ENCODE results near the gene NCAPH2.
A peak's percentile ranks its signal among the peaks of the same experiment; 100 is the strongest.

The NCAPH2 gene

DNA sequence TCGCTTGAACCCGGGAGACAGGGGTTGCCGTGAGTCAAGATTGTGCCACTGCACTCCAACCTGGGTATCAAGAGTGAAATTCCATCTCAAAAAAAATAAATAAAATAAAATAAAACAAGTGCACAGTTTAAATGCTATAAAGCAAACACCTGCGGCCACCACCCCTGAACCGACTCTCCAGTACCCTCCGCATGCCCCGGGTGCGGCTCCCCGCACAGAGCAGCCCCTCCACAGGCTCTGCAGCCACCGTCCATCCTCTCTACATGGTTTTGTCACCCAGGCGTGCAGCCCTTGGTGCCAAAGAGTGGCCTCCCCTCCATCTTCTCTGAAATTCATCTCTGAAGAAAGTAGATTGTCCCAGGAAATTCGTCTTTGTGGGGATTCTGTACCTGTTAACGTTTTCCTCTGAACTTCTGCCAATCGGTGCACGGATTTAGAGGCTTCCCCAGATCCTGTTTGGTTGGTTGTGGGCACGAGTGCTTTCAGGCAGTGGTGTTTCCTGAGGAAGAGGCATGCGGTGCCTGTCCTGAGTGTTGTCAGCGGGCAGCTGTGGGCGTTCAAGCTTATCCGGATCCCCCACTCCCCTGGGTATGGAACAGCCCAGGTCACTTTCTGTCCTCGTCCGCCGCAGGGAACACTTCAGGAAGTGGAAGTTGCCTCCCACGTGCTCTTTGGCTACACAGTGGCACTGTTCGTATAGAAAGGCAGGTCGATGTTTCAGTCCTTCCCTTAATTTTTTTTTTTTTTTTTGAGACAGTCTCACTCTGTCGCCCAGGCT is 17.3 kb upstream of the NCAPH2 start:
- DNase-seq (ENCODE audit: low spot score) = no peak

DNA sequence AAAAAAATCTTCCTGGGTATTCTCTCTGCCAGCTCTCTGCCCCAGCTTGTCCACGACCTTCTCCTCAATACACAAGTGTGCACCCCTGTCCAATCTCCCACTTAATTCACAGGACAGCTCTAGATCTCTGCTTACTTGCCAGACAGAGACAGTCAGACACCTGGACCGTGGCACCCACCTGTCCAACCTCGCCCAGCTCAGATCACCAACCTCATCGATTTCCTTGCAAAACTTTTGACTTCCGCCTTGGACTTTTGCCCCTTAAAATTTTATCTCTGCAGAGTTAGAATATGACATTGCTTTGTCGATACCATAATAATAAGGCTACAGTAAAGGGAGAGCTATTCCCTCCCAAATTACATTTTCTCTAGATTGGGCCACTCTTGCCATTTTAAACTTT is 10.9 kb upstream of the NCAPH2 start:
- no peak for DNase-seq (ENCODE audit: low spot score)

DNA sequence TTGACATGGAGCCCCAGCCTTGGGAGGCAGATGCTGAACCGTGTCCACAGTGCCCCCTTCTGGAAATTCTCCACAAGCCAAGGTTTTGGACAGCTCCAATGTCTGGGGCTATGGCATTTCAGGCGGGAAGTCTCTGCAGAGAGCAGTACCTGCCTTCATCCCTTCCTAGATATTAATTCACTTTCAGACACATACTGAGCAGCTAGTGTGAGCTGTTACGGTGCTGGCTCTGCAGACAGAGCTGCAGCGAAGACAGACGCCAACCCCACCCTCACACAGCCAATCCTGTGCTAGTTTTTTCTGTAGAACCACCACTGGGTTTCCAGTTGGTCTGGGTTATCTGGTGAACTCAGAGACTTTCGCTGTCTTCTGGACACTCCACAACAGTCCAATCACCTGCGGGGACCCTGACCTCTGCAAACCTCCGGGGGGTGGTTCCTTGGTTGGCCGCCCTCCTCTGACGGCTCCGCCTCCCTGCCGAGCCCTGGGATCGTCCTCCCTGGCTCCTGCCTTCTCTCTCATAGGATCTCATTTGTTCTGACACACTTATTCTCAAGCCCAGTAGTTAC is 9.6 kb upstream of the NCAPH2 start:
- peak; percentile 88 for DNase-seq (ENCODE audit: low spot score)

DNA sequence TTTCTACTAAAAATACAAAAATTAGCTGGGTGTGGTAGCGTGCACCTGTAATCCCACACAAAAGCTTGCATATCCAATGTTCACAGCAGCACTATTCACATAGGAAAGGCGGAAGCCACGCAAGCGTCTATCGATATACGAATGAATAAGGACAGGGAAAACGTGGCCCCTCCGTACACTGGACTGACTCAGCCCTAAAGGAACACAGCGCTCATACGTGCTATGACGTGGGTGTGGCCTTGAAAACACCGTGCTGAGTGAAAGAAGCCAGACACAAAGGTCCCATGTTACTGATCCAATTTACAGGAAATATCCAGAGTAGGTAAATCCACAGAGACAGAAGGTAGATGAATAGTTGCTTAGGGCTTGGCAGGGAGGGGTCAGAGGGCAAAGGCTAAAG is 7.6 kb upstream of the NCAPH2 start:
- no peak for DNase-seq (ENCODE audit: low spot score)

DNA sequence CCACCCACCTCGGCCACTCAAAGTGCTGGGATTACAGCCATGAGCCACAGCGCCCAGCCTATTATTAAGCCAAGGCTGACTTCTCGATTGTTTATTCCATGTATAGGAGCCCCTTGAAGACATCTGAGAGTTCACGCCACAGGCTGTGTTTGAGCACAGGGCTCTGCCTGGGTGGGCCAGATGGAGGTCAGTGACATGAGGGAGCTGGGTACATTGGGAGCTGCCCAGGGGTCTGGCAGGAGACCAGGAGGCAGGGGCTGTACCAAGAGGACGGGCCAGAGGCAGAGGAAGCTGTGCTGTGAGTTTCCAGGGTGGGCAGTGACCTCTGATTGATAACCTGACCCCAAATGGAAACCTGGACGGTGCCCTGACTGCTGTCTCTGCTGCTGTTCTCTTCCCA is 5.9 kb upstream of the NCAPH2 start:
- DNase-seq (ENCODE audit: low spot score) = no peak

DNA sequence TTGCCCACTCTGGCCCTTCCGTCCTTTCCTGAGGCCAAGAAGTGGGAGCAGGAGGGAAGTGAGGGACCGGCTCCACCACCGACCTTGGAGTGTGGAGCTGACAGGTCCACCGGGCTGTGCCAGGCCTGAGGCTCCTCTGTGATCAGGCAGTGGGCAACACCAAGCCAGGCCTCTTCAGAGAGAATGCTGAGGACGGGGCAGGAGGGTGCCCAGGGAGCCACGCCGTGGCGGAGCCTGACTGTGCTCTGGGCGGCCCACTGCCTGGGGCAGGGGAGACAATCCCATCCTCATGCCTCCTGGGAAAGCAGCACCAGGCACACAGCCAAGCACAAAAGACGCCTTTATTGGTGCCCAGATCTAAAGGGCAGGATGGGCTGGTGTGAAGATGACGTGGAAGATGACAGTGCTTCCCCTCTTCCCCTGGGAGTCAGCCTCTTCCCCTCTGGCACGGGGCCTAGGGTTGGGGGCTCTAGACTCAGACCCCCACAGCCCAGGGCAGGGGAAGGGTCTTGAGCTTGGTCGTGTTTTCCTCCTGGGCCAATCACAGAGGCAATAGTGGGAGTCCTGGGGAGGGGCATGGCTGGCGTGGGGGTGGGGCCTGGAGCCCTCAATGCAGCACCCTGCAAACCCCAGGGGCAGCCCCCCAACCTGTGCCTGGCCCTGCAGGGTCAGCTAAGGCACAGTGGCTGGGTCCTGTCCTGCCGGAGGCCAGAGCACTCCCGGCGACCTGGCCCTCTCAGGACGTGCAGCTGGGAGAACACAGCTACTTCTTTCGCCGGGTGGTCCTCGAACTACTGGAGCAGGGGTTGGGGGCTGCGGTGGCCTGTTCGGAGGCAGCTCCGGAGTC is 5.2 kb upstream of the NCAPH2 start:
- DNase-seq (ENCODE audit: low spot score) = no peak

DNA sequence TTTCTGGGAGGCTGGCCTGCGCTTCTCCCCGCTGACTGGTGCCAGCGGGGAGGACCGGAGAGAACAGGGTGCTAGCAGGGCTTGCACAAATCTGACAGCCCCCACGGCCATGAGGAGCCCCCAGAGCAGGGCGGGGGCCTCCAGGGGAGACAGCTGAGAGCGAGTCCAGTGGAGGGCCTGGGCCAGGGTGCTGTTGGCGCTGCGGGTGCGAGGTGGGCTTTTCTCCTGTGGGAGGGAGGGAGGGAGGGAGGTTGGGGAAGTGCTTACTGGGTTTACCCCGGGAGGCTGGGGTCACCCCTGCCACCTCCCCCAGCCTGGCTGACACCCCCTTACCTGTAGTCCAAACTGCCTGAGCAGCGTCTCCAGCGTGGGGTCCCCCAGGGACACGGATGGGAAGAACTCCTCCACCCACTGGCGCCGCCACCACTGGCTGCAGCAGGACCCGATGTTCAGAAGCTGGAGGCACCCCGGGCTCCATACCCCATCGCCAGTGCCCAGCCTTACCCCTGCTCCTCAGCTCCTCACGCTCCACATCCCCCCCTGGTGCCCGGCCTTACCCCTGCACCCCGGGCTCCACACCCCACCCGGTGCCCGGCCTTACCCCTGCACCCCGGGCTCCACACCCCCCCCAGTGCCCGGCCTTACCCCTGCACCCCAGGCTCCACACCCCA is 4.4 kb upstream of the NCAPH2 start:
- no peak for DNase-seq (ENCODE audit: low spot score)

DNA sequence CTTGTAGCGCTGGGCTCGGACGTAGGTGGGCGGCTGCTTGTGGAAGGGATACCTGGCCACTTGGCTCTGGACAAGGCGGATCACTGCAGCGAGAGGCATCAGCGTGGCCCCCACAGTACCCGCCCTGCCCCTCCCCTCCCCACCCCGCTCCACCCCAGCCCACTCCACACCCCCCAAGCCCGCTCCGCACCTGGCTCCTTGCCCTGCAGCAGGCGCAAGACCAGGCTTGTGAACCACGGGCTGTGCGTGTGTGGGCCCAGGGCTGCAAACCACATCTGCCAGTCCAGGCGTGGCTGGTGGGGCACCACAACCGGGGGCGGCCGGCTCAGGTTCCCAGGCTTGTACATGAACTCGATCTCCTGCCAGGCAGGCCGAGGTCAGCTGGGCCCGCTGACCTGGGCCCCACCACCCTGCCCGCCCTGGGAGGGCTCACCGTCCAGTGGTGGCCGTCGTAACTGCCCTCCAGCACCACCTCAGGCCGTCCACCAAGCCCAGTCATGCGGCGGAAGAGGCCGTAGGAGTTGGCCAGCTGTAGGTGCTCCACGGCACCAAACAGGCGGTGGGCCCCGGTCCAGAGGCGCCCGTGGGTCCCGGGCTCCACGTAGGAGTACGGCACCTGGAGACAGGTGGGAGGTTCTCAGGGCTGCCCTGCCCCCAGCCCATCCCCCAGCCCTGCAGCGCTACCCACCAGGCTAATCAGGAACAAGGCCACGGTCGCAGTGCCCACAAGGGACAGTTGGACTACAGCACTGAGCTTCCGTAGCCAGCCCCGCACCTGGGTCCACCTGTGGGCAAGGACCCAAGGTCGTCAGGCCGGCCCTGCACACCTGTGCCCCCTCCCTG is 3.4 kb upstream of the NCAPH2 start:
- no peak for DNase-seq (ENCODE audit: low spot score)

DNA sequence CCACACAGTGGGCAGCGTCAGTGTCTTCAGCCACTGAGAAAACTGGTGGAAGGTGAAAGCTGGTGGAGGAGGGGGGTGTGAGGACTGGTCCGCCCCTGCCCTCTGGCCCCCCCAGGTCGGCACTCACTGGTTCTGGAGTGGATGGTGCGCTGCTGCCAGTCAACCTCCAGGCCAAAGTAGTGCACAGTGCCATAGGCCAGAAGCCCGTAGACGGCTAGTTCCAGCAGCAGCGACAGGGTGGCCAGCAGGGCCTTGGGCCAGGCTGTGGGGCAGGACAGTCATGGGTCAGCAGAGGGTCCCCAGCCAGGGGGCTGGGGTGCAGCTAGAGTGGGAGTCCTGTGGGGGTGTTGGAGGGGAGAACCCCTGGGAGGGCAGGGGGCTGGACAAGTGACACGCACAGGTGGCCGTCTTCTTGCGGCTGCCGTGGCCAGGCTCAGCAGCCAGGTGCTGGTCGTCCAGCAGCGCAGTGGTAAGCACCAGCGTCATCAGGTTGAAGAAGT is 2.7 kb upstream of the NCAPH2 start:
- DNase-seq (ENCODE audit: low spot score) = no peak

DNA sequence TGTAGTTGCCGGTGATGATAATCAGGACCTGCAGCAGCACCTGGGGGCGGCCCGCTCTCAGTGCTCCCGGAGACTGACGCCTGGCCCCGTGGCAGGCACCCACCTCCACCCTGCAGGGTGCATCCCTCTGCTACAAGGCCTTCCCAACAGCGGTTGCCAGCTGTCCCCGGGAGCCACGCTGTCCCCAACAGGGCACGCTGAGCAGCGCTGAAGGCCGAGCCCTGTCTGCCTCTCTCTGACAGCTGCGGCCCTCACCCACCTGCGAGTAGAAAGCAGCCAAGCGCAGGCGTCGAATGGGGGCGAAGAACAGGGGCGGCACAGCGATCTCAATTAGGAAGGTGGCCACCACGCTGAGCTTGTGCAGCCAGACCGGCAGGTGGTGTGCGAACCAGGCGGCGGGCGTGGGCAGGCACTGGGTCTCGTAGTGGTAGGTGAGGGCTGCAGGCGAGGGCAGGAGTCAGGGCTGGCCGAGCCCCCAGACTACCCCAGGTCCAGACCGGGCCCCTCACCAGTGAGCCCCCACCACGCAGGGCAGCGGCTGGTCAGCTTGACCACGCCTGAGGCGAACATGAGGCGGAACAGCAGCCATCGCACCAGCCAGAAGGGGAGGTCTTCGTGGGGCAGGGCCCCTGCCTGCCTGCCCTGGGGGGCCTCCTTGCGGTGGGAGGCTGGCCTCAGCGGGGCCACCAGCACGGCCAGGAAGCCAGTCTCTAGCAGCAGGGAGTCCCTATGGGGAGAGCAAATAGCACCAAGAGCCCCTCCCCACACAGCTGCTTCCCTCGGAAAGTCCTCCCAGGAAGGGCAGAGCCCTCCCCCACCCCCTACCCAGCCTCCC is 2.0 kb upstream of the NCAPH2 start:
- DNase-seq (ENCODE audit: low spot score) = no peak

DNA sequence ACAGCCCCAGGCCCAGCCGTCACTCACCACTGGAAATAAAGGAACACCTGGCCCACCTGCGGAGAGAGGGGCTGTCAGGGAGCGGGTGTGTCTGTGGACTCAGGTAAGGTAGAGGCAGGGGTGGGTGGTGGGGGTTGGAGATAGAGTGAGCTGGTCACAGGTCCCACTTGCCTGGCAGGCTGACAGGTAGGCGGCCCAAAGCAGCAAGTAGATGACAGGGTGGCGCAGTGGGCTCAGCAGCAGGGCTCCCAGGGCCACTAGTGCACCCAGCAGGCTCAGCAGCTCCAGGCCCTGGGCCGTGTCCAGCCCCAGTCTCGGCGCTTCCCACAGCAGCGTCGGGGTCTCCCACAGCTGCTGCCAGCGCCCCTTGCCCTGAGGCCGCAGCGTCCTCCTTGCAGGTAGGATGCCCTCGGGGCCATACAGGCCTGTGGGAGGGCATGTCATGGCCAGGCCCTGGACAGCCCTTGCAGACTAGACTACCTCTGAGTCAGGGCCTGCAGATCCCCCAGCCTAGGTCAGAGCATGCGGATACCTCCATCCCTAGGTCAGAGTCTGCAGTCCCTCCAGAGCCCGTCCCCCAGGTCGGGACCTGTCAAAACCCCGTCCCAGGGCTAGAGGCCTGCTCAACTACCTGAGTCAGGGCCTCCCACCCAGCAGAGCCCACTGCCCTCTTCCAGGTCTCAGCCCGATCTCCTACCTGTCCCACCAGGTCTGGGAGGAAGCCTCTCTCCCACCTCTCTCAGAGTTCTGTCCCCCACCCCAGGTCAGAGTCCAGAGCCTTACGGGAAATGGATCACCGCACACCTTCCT is 1.2 kb upstream of the NCAPH2 start:
- no peak for DNase-seq (ENCODE audit: low spot score)

DNA sequence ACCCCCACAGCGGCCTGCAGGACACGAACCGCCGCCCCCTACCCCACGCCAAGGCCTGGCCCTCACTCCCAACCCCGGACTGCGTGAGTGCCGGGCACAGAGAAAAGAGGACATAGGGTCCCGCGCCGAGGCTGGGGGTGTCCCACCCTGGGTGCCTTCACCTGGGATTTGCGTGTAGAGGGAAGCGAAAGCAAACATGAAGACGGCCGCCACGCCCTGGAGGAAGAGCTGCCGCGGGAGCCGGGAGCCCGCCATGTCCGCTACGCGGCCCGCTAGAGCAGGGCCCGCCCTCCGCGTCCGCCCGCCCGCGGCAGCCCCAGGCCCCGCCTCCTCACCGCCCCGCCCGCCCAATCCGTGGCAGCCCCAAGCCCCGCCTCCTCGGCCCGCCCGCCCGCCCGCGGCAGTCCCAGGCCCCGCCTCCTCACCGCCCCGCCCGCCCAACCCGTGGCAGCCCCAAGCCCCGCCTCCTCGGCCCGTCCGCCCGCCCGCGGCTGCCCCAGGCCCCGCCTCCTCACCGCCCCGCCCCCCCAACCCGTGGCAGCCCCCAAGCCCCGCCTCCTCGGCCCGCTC is 518 bp upstream of the NCAPH2 start, which contains the start of gene LMF2:
LMF2 (minus strand) TSS at position 282 of the 570 bp plus-strand sequence; CDS start at position 255, 27 bp downstream.
- no peak for DNase-seq (ENCODE audit: low spot score)

DNA sequence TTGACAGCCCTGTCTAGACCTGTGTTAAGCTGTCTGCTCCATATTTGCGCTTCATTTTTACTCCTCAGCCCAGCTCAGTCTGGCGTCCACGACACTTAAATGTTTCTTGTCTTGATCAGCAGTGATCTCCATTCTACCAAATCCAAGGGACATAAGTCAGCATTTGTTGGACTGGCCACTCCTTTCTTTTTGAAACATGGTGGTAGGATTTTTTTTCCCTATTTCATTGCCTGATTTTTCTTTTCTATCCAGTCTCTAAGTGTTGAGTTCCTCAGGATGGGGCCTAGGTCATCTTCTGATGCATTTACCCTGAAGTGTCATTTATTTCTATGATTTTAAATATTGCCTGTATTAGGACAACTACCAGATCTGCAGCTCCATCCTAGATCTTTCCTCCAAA is 873 bp downstream of the NCAPH2 start:
- DNase-seq (ENCODE audit: low spot score) = no peak

DNA sequence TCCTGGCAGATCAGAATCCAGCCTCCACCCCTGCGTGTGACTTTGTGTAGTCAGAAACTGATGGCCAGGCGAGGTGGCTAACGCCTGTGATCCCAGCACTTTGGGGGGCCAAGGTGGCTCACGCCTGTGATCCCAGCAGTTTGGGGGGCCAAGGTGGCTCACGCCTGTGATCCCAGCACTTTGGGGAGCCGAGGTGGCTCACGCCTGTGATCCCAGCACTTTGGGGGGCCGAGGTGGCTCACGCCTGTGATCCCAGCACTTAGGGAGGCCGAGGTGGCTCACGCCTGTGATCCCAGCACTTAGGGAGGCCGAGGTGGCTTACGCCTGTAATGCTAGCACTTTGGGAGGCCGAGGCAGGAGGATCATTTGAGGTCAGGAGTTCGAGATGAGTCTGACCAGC is 5.2 kb downstream of the NCAPH2 start:
- DNase-seq (ENCODE audit: low spot score) = no peak

DNA sequence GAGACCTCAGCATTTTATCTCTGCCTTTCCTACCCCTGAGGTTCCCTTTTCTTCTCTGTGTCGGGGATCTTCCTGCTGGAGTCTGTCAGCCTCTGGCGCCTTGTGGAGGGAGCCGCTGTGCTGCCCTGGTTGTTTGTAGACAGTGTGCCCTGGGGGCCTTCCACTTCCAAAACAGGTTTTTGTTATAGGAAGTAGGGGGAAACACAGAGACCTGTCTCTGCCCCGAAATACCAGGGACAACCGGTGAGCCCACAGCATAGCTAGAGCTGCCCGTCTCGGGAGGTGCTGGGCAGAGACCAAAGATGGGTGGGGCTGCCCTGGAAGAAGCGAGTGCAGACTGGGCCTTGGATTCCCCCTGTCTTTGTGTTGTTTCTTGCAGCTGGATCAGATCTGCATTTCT is 8.0 kb downstream of the NCAPH2 start:
- DNase-seq (ENCODE audit: low spot score) = no peak

DNA sequence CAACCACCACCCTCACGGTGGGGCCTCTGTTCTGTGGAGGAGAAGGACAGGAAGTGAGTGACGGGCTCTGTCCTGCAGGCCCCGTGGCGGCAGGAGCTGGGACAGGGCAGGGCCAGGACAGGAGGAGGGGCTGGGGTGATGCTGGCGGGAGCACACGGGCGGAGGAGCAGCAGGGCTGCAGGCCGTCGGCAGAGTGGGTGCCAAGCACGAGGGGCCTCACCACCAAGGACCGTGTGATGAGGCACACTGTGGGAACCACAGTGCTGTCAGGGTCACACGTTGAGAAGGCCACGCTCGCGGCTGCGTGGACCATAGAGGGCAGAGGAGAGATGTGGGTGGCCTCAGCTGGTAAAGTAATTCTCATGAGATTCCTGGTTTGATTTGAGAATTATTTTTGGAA is 8.9 kb downstream of the NCAPH2 start:
- DNase-seq (ENCODE audit: low spot score) = no peak

DNA sequence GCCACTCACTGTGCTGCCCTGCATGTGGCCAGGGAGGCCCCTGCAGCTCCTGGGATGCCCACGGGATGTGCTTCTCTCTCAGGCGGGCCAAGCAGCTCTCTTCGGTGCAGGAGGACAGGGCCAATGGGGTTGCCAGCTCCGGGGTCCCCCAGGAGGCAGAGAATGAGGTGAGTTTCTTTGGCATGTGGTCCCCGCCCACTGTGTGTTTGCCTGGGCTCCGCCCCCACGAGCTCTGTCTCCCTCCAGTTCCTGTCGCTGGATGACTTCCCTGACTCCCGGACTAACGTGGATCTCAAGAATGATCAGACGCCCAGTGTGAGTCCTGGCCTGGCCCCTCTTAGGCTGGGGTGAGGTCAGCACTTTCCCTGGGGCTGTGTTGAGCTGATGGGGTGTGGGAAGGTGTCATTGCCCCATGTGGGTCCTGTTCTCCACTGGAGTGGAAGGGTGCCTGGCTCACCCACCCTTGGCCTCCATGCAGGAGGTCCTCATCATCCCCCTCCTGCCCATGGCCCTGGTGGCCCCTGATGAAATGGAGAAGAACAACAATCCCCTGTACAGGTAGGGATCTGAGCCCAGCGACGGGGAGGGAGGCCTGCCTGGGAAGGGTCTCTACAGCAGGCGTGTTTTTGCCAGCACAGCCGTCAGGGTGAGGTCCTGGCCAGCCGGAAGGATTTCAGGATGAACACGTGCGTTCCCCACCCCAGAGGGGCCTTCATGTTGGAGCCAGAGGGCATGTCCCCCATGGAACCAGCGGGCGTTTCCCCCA is 9.7 kb downstream of the NCAPH2 start:
- DNase-seq (ENCODE audit: low spot score) = no peak

DNA sequence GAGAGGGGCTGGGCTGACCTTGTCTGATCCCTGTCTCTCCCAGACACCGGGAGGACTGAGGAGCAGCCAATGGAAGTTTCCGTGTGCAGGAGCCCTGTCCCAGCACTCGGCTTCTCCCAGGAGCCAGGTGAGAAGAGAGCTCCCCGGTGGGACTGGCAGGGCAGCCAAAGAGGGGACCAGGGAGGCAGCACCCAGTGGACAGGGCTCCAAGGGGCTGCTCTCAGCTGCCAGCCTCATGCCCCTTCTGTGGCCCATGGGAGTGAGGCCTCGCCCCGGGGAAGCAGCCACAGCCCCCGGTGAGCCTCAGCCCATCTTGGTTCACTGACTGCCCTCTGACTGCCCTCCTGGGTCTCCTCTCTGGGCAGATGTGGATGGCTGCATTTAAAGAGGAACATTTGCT is 10.6 kb downstream of the NCAPH2 start:
- DNase-seq (ENCODE audit: low spot score) = no peak

Data from cerebellar cortex (tissue), 1 donor.